Astrocyte of the cerebellum (primary cell): ENCODE data around the gene HS3ST1.

Source experiments
- DNase-seq: peaks from one replicate; pipeline ENCODE4 v3.0.0-alpha.2; 2011; ENCODE audit warnings: low read depth
- H3K4me3 ChIP-seq: 2 replicates; pipeline ENCODE4 v1.5.1; 2011; ENCODE audit warnings: mild to moderate bottlenecking, low read depth, low read length, moderate library complexity
- CTCF ChIP-seq: IDR thresholded peaks from 2 replicates; pipeline ENCODE4 v1.5.1; 2012; ENCODE audit warnings: low read length, low read depth, moderate library complexity, mild to moderate bottlenecking; ENCODE audit errors: missing control alignments
- in situ Hi-C: cut with HindIII; loops from 2 replicates; pipeline ENCODE4 v1.10.0; 2017; ENCODE audit warnings: low sequenced_read_pairs

Gene HS3ST1

GRCh38 chr4:11428899-11429698 lies 405 bp upstream of the HS3ST1 start:
- peak; percentile 79 for TF ChIP-seq CTCF
- peak overlapping the region; percentile 59 for H3K4me3 ChIP-seq
- no peak for DNase-seq
- in situ Hi-C loops = no loop called here

- peak overlapping the region; percentile 59 for H3K4me3 ChIP-seq
- in situ Hi-C loops = no loop called here
- DNase-seq = no peak
- TF ChIP-seq CTCF = no peak
Measured at GRCh38 chr4:11427121-11427996, 1.3 kb downstream of the HS3ST1 start.

GRCh38 chr4:11426731-11427120 lies 2.0 kb downstream of the HS3ST1 start:
- peak overlapping the region; percentile 59 for H3K4me3 ChIP-seq
- in situ Hi-C loops = no loop called here
- TF ChIP-seq CTCF = no peak
- DNase-seq = no peak

- TF ChIP-seq CTCF = no peak
- no peak overlapping the region for H3K4me3 ChIP-seq
- in situ Hi-C loops = no loop called here
- no peak for DNase-seq
Measured at GRCh38 chr4:11426003-11426402, 2.7 kb downstream of the HS3ST1 start.

GRCh38 chr4:11424856-11425255 lies 3.8 kb downstream of the HS3ST1 start:
- H3K4me3 ChIP-seq = no peak overlapping the region
- DNase-seq = no peak
- TF ChIP-seq CTCF = no peak
- in situ Hi-C loops = no loop called here

GRCh38 chr4:11424000-11424399 lies 4.7 kb downstream of the HS3ST1 start:
- in situ Hi-C loops = no loop called here
- TF ChIP-seq CTCF = peak; percentile 55
- no peak overlapping the region for H3K4me3 ChIP-seq
- DNase-seq = no peak
